Measurements from ENCODE around the gene ARPC1B.
A peak's percentile ranks its signal among the peaks of the same experiment; 100 is the strongest.
"Not testable (repeated sequence)": the region's sequence is repeated elsewhere in the genome, so short reads cannot be mapped to it uniquely, and the experiment has no call there.

The ARPC1B gene

DNA sequence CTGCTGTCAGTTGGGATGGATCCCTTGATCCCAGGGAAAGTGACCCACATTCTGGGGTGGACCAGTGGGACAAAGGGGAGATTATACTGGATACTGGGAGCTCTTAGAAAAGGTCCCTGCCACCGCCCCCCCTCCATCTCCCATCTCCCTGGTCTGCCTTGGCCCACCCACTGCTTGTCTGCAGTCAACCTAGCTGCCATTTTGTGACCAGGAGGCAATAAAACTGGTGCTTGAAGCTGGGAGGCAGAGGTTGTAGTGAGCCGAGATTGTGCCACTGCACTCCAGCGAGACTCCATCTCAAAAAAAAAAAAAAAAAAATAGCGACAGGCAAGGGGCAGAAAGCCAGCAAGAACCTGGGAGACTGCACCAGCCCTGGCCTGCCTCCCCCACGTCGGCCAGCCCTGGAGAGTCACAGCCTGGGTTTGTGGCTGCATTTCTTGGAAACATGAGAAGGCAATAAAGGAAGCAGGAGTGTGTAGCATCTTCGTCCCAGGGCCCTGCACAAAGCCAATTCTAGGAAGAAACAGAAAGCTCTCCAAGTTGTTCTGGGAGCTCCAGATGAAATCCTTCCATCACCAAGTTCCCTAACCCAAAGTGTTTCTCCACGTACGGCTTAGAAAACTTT lies 4.7 kb upstream of the ARPC1B start:
- DNase-seq, result no peak

DNA sequence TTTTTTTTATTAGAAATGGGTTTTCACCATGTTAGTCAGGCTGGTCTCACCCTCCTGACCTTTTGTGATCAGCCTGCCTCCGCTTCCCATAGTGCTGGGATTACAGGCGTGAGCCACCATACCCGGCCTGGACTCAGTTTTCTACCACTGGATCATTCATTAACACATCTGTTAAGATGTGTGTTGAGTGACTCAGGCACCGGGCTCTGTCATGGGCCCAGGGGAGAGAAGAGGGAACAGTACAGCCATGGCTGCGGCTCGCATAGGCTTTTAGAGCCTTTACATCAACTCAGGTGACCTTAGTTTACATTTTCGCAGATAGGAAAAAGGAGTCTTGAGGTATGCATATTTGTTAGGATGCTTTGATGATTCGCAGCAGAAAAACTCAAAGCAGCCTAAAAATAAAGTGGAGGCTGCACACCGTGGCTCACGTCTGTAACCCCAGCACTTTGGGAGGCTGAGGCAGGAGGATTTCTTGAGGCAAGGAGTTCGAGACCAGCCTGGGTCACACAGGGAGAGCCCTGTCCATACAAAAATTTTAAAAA lies 3.1 kb upstream of the ARPC1B start:
- DNase-seq, result no peak

DNA sequence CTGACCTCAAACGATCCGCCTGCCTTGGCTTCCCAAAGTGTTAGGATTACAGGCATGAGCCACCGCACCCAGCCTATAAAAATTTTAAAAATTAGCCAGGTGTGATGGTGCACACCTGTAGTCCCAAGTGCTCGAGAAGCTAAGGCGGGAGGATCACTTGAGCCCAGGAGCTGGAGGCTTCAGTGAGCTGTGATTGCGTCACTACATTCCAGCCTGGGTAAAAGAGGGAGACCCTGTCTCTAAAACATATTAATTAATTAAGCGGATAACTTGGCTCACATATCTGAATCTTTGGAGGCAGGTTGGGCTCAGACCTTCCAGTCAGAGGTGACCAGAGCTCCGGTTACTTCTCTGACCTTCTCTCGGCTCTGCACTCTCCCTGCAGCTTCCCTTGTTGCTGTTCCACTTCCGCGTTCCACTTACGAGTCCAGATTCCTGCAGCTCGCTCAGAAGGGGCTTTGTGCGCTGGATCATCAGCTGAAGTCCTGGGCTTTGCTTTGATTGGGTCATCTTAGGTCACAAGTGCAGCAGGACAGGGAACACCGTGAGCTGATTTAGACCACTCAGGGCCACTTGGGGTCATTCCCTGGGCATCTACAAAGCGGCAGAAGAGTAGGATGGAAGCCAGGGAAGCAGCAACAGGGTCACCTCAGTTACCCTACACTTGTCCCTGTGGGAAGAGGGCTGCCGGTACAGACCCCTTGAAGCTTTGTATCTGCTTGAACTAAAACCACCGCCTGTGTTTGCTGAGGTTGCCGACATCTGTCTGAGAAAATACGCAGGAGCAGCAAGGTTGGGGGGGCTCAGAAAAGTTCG lies 2.0 kb upstream of the ARPC1B start:
- DNase-seq, result no peak

DNA sequence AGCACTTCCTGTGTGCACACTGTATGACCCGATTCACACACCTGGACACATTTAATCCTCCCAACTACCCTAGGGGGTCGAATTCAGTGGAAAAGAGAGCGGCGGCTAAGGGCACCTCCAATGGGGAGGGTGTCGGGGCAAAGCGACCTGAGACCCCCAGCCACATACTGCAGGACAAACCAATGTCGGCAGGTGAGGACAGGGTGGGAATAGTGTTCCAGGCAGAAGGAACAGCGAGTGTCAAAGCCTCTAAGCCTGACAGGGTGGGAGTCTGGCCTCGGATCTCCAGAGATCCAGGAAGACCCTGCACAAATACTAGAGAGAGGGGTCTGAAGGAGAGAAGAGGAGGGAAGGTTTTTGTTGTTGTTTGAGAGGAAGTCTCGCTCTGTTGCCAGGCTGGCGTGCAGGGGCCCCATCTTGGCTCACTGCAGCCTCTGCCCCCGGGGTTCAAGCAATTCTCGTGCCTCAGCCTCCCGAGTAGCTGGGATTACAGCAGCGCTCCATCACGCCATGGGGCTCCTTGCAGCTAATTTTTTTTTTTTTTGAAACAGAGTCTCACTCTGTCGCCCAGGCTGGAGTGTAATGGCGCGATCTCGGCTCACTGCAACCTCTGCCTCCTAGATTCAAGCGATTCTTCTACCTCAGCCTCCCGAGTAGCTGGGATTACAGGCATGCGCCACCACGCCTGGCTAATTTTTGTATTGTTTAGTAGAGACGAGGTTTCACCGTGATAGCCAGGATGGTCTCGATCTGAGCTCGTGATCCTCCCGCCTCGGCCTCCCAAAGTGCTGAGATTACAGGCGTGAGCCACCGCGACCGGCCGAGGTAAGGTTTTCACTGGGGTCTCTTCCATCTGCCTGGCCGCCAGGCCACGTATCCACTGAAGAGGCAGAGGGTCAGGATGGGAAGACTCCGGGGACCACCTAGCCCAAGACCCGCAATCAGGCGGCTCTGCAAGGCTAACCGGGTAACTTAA lies 1.2 kb upstream of the ARPC1B start:
- no peak for DNase-seq

DNA sequence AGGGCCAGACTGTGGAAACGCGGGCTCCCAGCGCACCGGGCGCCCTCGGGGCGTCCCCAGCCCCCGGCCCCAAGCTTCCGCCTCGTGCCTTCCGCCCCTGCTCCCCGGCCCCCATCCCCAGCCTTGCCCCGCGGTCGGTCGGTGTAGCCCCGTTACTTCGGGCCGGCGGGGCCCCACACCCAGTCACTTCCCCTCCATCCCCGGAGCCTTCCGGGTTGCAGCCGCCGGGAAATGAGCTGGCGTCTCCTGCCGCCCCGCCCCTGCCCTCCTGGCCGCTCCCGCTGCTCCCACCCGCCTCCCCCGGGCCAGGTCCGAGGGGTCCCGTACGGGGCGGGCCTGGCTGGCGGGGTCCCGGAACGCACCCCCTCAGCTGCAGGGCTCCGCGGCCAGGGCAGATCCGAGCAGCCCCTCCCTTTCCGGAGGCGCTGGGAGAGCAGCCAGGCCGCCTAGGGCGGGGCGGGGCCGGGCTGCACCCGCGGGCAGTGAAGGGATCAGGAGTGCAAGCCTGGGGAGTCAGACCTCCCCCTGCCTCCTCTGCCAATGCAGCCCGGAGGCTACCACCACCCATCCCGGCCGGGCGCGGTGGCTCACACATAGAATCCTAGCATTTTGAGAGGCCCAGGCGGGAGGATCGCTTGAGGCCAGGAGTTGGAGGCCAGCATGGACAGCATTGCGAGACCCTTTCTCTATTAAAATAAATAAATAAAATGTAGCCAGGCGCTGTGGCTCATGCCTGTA lies 709 bp downstream of the ARPC1B start:
- DNase-seq, result peak; percentile 38 to 69 (median 63)

DNA sequence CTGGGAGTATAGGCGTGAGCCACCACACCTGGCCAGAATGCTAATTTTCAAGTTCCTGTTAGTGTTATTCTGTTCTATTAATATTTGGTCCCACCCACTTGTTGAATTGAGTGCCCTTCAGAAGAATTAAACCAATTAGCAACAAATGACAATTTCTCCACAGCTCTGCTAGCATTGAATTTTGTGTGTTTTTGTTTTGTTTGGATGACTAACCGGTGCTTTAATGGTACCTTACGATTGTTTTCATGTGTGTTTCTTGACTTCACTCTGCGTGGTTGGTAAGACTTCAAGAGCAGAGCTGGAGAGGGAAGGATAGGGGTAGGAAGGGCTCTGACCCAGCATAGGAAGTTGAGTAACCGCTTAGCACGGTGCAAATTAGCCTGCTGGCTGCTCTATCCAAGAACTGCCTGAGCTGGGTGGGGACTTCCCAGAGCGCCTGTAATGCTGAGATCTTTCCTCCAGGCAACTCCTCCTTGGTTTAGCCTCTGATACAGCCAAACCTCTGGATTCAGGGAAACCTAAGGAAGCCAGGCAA lies 4.6 kb downstream of the ARPC1B start:
- DNase-seq, result no peak

DNA sequence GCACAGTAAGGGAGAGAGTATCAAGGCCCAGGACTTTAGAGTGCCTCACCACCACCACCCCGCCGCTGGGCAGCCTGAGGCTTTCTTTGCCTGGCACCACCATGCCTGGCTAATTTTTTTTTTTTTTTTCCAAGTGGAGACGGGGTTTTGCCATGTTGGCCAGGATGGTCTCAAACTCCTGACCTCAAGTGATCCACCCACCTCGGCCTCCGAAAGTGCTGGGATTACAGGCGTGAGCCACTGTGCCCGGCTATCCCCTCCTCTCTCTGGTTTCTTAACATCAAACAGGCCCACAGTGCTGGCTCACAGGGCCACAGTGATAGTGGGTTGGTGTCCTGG lies 5.1 kb downstream of the ARPC1B start:
- not testable (repeated sequence) for DNase-seq

DNA sequence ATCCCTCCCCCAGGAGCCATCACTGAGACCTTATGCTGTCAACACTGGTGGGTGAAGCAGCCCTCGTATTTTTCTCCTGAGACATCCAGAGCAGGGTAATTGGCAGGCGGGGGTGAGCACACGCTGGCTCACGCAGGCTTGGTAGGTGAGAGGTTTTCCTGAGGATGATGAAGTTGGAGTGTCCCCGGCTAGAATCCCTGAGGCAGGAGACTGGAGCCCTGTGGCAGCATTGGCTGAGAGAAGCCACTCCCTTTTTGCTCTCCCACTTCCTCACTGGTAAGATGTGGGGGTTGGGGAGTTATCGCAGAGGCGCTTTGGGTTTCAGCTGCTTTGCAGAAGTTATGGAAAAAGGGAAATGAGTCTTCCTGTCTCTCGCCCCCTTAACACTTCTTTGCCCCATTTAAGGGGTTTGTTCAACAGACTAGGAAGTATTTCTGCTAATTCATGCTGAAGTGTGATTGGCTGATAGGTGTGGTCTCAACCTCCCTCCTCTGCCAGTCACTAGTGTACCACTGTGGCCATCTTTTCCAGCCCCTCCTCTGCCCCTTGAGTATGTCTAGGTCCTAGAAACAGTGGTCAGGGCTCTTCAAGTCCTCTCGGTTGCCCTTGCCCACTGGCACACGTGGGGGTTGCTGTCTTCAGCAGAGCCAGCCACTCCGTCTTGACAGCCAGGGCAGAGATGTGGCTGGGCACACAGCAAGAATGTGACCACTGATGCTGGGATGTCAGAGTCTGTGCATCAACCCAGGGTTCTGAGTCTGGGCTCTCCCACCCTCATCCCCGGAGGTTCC lies 5.7 kb downstream of the ARPC1B start:
- no peak for DNase-seq

DNA sequence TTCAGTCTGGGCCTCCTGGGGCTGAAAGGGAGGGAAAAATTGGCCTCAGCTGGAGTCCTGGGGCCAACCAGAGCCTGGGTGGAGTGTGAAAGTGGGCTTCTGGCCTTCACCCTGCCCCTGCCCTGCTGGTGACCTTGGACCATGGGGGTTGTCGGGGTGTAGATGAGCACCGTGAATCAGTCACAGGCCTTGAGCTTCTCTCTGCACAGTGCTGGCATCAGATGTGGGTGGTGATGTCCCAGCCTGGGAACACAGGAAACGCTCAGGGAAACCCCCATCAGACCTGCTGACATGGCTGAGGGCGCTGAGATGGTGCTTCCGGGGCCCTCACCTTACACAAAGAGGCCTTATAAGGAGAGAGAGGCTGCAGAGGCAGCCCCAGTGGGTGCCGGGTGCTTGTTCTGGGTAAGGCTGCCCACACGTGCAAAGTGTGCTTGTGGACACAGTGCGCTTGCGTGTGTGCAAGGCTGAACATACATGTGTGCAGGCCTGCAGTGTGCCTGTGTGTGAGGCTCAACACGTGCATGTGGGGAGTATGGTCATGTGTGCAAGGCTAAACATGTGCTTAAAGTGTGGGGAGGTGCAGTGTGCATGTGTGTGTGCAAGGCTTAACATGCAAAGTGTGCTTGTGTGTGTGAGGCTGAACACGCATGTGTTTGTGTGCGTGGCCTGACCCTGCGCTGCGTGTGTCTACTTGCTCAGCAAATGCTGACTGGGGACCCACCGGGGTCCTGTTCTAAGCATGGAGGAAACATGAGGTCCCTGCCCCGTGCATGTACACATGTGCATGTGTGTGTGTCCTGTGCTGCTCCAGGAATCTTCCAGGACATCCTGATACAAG lies 6.5 kb downstream of the ARPC1B start:
- DNase-seq, result no peak

DNA sequence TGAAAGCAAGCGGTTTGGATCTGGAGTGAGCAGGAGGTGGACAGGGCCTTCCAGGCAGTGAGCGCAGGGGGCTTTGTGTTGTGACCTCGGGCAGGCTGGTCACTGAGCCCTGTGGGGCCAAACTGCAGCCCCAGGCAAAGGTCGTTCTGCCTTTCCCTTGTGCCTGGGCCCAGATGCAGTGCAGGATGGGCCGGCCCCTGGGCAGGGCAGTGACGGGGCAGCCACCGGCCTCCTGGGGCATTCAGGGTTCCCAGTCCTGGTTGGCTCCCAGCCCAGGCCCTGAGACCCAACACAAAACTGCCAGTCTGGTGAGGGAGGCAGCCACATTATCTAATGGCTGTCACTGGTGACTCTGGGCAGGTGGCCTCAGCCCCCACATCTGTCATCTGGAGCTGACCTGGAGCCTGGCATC lies 7.1 kb downstream of the ARPC1B start:
- no peak for DNase-seq

DNA sequence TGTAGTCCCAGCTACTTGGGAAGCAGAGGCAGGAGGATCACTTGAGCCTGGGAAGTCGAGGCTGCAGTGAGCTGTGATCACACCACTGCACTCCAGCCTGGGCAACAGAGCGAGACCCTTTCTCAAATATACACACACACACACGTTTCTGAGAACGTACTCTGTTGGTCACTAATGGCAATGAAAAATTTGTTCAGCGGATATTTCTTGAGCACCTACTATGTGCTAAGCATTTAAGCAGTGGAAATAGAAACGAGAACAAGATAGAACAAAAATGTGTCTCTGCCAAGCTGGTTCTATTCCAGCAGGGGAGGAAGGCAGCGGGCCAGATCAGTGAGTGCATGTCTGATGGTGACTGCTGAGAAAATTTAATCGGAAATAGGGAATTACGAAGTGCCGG lies 8.7 kb downstream of the ARPC1B start:
- DNase-seq, result no peak

DNA sequence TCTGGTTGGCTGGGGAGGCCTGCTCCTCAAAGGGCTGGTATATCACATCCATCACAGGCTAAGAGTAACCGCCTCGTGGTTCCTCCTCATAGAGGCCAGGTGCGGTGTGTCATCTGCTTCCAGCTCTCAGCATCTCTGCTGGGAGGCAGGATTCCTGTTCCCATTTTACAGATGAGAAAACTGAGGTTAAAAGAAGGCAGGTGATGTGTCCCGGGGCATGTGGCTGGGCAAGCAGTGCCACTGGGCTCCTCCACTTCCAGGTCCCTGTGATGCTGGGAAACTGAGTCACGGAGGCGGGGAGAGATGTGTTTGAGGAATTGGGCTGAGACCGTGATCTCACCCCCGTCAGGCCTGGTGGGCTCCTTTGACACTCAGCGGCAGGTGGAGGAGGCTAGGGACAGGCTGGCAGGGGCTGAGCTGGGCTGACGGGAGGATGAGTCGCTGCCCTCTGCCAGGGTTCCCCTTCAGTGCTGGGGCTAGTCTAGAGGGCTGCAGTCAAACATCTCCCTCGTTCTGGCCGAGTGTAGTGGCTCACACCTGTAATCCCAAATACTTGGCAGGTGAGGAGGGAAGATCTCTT lies 9.4 kb downstream of the ARPC1B start:
- no peak for DNase-seq

DNA sequence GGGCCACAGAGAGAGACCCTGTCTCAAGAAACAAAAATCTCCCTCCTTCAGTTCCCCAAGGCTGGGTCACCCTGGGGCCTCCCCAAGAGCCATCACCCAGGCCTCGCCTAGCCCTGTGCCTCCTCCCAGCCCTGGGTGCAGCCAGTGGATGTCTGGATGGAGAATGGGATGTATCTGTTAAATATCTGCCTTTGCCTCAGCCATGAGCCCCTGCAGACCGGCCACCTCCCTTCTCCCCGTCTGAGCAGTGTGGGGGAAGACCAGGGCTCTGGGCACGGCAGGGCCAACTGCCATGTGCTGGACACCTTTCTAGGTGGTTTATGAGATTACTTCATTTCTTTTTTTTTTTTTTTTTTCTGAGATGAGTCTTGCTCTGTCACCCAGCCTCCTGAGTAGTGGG lies 10.0 kb downstream of the ARPC1B start:
- no peak for DNase-seq

DNA sequence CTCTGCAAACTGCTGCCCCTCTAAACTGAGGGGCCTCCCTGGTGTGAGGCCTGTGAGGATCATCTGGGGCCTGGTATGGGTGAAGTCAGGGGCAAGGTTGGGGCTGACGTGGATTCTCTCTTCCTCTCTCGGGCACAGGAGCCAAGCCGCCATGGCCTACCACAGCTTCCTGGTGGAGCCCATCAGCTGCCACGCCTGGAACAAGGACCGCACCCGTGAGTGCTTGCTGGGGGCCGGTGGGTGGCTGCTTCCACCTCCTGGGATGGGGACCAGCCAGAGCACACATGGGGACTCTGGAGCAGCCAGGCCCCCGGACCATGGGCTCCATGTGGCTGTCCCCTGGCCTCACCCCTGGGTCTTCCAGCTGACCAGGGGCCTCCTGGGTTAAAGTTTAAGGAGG lies 11.0 kb downstream of the ARPC1B start:
- DNase-seq, result no peak

DNA sequence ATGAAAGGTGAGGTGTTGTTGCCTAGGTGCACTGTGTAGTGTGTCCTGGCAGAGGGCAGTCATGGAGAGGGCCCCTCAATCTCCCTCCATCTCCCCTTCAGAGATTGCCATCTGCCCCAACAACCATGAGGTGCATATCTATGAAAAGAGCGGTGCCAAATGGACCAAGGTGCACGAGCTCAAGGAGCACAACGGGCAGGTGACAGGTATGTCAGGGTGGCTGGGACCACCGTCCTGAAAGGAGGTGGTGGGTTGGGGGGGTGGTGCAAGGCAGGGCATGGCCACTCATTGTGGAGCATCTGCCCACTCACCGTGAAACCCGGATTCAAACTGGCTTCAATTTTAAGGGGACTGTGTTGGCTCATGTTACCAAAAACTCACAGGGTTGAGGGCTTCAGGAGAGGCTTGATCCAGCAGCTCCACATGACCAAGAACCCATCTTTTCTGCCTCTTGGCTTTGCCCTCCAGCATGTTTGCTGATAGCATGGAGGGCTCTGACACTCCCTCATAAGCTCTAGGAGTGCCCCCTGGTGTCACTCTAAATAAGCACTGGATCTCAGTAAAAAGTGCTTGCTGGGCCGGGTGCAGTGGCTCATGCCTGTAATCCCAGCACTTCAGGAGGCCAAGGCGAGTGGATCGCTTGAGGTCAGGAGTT lies 12.2 kb downstream of the ARPC1B start:
- no peak for DNase-seq

DNA sequence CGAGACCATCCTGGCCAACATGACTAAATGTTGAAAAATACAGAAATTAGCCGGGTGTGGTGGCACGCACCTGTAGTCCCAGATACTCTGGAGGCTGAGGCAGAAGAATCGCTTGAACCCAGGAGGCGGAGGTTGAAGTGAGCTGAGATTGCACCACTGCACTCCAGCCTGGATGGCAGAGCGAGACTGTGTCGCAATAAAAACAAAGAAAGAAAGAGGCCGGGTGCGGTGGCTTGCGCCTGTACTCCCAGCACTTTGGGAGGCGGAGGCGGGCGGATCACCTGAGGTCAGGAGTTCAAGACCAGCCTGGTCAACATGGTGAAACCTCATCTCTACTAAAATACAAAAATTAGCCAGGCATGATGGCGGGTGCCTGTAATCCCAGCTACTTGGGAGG lies 12.7 kb downstream of the ARPC1B start:
- not testable (repeated sequence) for DNase-seq

DNA sequence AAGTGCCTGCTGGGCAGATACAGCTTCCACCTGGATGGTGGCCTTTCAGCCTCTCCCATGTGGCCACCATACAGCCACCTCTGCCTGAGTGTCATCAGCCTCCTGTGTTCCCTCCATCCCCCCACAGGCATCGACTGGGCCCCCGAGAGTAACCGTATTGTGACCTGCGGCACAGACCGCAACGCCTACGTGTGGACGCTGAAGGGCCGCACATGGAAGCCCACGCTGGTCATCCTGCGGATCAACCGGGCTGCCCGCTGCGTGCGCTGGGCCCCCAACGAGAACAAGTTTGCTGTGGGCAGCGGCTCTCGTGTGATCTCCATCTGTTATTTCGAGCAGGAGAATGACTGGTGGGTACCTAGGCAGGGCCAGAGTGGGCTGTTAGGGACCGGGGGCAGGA lies 13.4 kb downstream of the ARPC1B start:
- no peak for DNase-seq

DNA sequence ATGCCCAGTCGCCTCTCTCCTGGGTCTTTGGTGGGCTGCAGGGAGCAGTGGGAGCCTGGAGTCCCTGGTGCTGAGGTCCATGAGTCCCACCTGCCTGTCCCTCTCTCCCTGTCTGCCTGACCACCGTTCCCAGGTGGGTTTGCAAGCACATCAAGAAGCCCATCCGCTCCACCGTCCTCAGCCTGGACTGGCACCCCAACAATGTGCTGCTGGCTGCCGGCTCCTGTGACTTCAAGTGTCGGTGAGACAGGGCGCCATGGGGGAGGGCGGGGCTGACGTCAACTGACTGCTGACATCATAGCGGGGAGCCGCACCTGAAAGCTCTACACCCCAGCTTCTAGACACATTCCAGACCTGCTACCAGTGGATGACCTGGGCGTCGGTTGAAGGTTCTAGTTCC lies 15.2 kb downstream of the ARPC1B start:
- DNase-seq, result no peak

DNA sequence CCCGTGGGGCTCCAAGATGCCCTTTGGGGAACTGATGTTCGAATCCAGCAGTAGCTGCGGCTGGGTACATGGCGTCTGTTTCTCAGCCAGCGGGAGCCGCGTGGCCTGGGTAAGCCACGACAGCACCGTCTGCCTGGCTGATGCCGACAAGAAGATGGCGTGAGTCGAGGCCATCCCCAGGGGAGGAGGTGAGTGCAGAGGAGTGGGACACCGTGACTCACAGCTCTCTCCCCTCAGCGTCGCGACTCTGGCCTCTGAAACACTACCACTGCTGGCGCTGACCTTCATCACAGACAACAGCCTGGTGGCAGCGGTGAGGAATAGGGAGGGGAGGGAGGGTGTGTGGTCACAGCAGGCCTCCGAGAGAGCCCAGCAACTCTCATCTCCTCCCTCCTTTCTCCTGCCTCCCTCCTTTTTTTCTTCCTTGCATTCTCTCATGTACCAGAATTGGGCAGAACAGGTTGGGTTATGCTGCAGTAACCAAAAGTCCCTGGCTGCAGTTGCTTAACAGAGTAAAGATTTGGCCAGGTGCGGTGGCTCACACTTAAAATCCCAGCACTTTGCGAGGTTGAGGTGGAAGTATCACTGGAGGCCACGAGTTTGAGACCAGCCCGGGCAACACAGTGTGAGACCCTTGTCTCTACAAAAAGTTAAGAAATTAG lies 16.5 kb downstream of the ARPC1B start:
- DNase-seq, result no peak

Data from NCI-H1417 (cell line).